ENCODE measurements around the gene PWWP2B.

PWWP2B gene

GRCh38 chr10:132408367-132408781, 11.4 kb downstream of the PWWP2B start:
- no peak for DNase-seq

DNA sequence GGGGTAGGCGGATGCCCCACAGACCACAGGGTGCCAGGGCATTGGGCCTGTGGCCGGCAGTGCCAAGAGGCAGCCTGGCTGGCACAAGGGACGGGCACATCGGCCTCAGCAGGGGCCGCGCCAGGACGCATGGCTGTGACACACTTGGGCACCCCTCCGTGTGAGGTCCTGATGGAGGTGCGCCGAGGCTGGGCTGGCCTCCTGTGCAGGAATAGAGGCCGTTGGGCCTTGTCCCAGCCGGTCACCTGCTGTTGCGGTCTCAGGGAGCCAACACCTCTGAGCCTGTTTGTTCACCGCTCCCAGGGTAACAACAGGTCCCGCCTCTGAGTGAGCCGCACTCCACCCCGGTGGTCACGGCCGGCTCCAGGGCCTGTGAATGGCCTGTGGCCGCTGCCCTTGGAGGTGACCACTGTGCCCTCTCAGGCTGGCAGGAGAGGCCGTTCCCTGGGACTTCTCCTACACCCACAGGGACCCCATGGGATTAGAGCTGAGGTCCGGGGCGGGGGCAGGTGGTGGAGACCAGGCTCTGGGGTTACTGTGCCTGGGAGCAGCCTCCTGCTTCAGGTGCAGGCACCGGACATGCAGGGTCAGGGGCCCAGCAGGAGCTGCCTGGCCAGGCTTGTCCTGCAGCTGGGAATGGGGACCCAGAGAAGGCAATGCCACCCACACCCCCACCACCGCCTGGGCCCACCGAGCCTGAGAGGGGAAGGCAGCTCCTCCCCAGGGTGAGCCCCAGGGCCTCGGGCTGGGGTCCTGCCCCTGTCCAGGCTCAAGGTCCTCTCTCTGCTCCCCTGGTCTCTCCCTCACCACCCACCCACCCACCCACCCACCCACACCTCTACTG, 12.0 kb downstream of the PWWP2B start:
- no peak for DNase-seq

GRCh38 chr10:132409667-132410028, 12.6 kb downstream of the PWWP2B start:
- DNase-seq: no peak

- no peak for DNase-seq
Measured at GRCh38 chr10:132410056-132410778, 13.2 kb downstream of the PWWP2B start.

DNA sequence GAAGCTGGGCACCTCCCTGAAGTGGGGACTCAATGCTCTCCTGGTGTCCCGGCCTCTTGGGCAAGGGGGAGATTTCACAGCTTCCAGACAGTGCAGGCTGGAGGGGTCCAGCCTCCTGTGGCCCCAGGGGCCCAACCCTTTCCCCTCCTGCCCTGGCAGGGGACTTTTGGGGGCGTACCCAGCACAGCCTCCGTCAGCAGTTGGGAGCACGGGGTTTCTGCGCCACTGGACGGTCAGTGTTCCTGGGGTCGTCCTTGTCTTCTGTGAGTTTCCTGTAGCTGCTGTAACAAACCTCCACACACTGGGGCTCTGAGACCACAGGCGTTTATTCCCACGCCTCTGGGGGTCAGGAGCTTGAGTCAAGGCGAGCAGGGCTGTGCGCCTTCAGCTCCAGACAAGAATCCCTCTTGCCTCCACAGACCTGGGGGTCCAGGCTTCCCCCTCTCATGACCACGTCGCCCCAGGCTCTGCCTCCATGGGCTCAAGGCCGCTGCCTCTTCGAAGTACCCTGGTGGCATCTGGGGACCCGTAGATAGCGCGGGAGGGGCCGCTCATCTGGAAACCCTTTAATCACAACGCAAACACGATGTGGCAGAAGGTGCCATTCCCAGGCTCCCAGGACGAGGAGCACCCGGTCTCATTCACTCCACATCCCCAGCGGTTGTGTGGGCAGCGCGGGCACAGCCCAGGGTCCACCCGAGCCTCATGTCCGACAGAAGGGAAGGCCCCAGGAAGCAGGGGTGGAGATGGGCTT, 14.0 kb downstream of the PWWP2B start:
- DNase-seq: no peak

- no peak for DNase-seq
Measured at GRCh38 chr10:132411561-132412253, 14.7 kb downstream of the PWWP2B start.

- no peak for DNase-seq
Measured at GRCh38 chr10:132412316-132413192, 15.6 kb downstream of the PWWP2B start.

GRCh38 chr10:132413226-132414205, 16.5 kb downstream of the PWWP2B start:
- no peak for DNase-seq

GRCh38 chr10:132414402-132415016, 17.5 kb downstream of the PWWP2B start:
- DNase-seq: no peak

GRCh38 chr10:132415255-132415654, 18.3 kb downstream of the PWWP2B start:
- no peak for DNase-seq

GRCh38 chr10:132415956-132416355, 19.0 kb downstream of the PWWP2B start:
- no peak for DNase-seq

DNA sequence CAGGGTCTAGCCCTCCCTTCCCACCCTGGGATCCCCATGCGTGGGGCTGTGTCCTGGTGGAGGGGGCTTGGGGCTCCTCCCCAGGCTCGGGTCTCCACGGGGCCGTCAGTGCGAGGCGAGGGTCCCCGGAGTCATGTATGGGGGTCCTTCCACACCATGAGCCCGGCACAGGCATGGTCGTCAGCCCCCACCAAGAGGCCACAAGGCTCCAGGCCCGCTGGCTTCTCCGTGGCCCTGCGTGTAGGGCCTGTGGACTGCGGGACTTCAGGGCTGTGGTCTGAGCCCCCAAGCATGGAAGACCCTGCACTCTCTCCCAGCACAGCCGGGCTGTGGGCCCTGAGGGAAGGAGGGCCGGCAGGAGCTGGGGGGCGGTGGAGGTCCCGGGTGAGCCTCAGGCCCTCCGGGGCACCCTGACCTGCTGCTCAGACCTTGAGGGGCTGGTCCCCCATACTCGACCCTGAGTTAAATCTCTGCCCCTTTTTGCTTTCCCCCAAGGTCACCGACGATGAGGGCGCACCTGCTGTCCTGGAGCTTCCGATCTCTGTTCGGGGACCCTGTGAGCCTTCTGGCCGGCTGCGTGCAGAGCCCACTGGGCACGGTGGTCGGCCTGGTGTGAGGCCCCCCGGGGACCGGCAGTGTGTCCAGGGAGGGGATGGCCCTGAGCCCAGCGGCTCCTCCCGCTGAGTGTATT, 19.7 kb downstream of the PWWP2B start:
- no peak for DNase-seq

DNA sequence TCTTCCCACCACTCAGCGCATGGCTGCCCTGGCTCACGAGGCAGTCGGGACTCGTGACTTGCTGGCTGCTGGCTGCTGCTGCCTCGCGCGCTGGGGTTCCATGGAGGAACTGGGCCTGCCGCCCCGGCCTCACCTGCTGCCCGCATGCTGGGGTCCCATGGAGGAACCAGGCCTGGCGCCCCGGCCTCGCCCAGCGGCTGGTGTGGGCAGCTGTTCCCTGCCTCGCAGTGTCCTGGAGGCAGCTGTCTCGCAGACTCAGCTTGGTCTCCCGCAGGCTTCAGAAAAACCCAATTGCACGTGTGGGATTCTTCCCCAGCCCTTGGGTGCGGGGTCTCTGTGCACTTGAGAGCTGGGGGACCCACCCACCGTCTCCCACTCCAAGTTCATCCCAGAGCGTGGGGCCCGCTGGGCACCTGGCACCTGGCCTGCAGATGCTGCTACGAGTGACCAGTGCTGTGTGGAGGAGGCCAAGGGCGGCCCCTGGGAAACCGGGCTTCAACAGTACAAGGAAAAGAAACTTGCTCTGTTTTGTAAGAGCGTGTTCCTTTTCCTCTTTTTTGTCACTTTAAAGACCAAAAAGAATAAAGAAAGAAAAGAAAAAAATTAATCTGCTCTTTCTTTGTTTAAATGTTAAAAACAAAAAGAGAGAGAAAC, 20.4 kb downstream of the PWWP2B start:
- no peak for DNase-seq

DNA sequence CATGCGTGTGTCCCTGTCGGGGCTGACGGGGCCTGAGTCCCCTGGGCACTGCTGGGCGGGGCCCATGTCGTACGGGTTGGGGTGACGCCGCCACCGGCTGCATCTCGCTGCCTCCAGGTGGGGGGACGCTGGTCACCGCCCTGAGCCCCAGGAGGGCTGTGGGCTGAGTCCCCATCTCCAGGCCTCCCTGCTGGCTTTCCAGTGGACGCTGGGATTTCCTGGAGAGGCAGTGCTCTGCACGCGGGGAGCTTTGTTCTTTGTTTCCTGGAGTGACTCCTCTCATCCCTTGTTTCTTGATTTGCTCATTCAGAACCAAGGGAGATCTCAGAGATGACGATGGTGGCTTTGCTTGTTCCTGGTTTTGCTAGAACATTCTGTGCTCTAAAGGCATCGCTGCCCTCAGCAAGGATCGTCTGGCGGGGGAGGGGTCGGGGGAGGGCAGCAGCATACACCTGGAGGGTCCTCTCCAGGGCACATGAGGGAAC, 21.0 kb downstream of the PWWP2B start:
- DNase-seq: no peak

- no peak for DNase-seq
Measured at GRCh38 chr10:132418527-132419416, 21.8 kb downstream of the PWWP2B start.

DNA sequence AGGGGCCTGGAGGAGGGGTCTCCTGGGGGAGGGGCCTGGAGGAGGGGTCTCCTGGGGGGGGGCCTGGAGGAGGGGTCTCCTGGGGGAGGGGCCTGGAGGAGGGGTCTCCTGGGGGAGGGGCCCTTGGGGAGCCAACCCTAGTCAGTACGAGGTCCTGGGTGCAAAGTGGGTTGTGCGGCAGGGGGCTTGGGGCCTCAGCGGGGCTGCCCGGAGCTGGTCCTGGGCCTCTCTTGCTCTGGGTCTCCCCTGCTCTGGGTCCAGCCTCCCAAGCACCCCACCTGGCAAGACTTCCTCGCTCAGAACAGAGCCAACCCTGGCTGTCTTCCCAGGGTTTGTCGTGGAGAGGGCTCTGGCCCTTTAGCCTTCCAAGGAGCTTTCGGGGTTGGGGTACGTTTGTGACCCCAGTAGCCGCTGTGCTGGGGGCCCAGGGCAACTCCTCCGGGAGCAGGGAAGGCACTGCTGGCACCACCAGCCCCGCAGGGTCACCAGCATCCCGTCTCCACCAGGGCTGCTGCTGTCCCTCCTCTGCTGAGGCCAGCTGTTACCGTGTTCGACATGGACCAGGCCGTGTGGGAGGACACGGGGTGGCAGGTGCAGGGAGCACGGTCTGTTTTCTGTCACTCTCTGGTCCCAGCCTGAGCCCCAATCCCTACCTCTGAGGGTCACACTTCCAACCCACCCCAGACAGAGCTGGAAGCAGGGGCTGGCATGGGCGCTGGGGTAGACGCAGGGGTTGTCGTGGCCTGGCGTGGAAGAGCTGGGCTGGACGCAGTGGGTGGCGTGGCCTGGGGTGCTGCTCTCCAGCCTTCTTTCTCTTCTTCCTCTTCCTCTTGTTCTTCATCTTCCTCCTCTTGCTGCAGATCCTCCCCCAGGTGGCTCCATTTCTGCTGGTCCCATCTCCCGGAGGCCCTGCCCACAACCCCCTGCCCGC, 22.8 kb downstream of the PWWP2B start:
- no peak for DNase-seq

All from stimulated activated naive CD4-positive, alpha-beta T cell (primary cell).